Effector memory CD4-positive, alpha-beta T cell (primary cell): ENCODE measurements around the gene HTR3D.
"Not testable (repeated sequence)": the region's sequence is repeated elsewhere in the genome, so short reads cannot be mapped to it uniquely, and the experiment has no call there.

Experiments
- DNase-seq, 3 donors: peaks; one replicate each; pipeline ENCODE4 v3.0.0-alpha.2; 2020
- H3K27ac ChIP-seq: 2 replicates; pipeline ENCODE4 v1.7.0; 2013; ENCODE audit warnings: mild to moderate bottlenecking, low read length, moderate library complexity; ENCODE audit not compliant: insufficient read depth, poor library complexity, severe bottlenecking
- H3K27me3 ChIP-seq: replicated peaks from 2 replicates; pipeline ENCODE4 v1.7.0; 2013; ENCODE audit warnings: mild to moderate bottlenecking, low read length; ENCODE audit not compliant: insufficient read depth, control insufficient read depth, poor library complexity, severe bottlenecking
- H3K36me3 ChIP-seq: 2 replicates; pipeline ENCODE4 v1.7.0; 2013; ENCODE audit warnings: mild to moderate bottlenecking, low read length, moderate library complexity; ENCODE audit not compliant: control insufficient read depth, insufficient read depth
- H3K4me1 ChIP-seq: 2 replicates; pipeline ENCODE4 v1.7.0; 2013; ENCODE audit warnings: low read length, mild to moderate bottlenecking; ENCODE audit not compliant: control insufficient read depth, insufficient read depth, poor library complexity, severe bottlenecking
- H3K4me3 ChIP-seq: 2 replicates; pipeline ENCODE4 v1.7.0; 2013; ENCODE audit warnings: low read length, low read depth, mild to moderate bottlenecking; ENCODE audit not compliant: insufficient read depth, poor library complexity, severe bottlenecking
- H3K9me3 ChIP-seq: 2 replicates; pipeline ENCODE4 v1.7.0; 2013; ENCODE audit warnings: mild to moderate bottlenecking, low read length, moderate library complexity; ENCODE audit not compliant: control insufficient read depth

HTR3D gene

DNA sequence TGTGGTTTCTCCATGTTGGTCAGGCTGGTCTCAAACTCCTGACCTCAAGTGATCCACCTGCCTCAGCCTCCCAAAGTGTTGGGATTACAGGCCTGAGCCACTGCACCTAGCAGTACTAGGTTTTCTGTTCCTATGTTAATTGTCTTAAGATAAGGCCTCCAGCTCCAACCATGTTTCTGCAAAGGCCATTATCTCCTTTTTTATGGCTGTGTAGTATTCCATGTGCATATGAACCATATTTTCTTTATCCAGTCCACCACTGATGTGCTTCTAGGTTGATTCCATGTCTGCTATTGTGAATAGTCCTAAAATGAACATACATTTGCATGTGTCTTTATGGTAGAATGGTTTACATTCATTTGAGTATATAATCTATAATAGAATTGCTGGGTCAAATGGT, 31.1 kb downstream of the HTR3D start:
- Histone ChIP-seq H3K9me3 (no peaks in the 10 kb centered on the region), H3K4me3 (no peak overlapping the region), H3K27ac (no peak overlapping the region), H3K4me1 (no peaks in the 10 kb centered on the region), H3K36me3 (no peaks in the 10 kb centered on the region), H3K27me3 (no peaks in the 10 kb centered on the region)
- no peak for DNase-seq

DNA sequence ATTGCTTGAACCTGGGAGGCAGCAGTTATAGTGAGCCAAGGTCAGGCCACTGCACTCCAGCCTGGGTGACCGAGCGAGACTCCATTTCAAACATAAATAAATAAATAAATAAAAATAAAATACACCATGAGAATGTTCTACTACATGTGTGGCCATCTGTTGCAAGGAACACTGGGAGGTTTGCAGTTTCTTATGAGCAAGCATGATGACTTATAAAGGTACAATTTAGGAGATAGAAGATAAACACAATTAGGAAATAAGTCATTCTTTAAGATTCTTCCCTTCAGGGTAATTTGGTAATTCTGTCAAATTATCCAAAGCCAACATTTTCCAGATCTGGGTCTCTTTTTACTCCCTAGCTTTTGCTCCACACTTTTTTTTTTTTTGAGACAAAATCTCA, 34.7 kb downstream of the HTR3D start:
- no peak for DNase-seq
- H3K27ac ChIP-seq: no peak overlapping the region
- no peaks in the 10 kb centered on the region for H3K4me1 ChIP-seq
- H3K36me3 ChIP-seq: no peaks in the 10 kb centered on the region
- no peaks in the 10 kb centered on the region for H3K9me3 ChIP-seq
- no peaks in the 10 kb centered on the region for H3K27me3 ChIP-seq
- no peak overlapping the region for H3K4me3 ChIP-seq

DNA sequence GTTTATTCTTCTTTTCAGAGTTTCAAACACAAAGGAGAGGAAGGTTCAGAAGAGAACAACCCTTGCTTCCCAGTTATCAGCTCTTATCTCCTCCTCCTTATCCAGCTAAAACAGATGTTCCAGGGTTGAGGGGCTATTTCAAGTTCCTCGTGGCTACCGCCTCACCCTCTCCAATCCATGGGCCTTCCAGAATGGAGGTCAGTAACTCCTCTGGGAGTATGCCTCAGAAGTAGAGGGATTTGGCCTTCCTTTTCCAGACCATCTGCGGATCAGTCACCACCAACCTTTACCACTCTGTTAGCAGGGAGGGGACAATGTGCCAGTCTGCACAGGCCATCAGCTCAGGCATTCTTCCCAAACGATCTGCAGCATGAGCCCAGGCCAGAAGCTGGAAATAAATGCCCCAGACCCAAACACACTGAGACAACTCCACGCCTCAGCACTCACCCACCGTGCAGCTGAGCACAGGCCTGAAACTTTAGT, 36.1 kb downstream of the HTR3D start:
- Histone ChIP-seq H3K9me3 (no peaks in the 10 kb centered on the region), H3K27ac (no peak overlapping the region), H3K4me3 (no peak overlapping the region), H3K4me1 (no peaks in the 10 kb centered on the region), H3K36me3 (no peaks in the 10 kb centered on the region), H3K27me3 (no peaks in the 10 kb centered on the region)
- no peak for DNase-seq

DNA sequence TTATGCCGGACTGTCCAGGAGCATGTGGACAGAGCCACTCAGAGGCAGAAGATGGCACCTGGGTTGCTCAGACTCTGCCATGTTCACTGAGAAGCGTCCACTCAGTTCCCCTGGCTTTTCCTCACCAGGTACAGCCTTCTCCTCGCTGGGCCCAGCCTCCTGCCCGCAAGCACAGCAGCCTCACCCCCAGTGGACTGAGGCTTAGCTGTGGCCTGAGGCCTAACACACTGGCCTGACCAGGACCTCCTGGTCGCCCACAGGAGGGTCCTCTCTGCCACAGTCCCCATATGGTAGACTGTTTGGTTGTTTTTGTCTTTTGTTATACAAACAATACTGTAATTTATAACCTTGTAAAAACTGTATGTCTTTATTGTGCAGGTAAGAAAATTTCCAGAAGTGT, 36.8 kb downstream of the HTR3D start:
- no peak for DNase-seq
- H3K27me3 ChIP-seq: no peaks in the 10 kb centered on the region

DNA sequence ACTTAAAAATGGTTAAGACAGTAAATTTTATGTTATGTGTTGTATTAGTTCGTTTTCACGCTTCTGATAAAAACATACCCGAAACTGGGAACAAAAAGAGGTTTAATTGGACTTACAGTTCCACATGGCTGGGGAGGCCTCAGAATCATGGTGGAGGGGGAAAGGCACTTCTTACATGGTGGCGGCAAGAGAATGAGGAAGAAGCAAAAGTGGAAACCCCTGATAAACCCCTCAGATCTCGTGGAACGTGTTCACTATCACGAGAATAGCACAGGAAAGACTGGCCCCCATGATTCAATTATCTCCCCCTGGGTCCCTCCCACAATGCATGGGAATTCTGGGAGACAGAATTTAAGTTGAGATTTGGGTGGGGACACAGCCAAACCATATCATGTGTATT, 39.6 kb downstream of the HTR3D start:
- H3K36me3 ChIP-seq, H3K4me3 ChIP-seq, H3K27me3 ChIP-seq, H3K9me3 ChIP-seq, DNase-seq, H3K4me1 ChIP-seq, H3K27ac ChIP-seq: not testable (repeated sequence)

More for the DNA sequence above, 36.8 kb downstream of the HTR3D start:
- Histone ChIP-seq H3K36me3 (no peaks in the 10 kb centered on the region), H3K4me1 (no peaks in the 10 kb centered on the region), H3K4me3 (no peak overlapping the region), H3K27ac (no peak overlapping the region), H3K9me3 (no peaks in the 10 kb centered on the region)

DNA sequence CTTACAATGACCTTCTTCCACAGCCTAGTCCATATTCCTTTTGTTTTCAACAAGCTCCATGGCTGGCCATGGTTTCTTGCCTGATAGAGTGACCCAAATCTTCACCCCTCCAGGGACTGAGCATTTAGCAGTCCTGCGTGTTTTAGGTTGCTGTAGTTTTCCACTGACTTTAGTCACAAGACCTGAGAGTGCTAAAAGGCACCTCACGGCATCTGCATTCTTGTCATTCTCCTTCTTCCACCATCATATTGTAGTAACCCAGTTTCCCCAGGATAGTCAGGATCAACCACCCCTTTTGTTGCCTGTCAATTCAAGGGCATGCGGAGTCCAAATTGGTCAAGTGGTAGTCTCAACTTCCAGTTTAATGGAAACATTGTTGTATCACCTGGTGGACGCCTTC, 42.1 kb downstream of the HTR3D start:
- DNase-seq: no peak
- no peak overlapping the region for H3K27ac ChIP-seq
- no peaks in the 10 kb centered on the region for H3K36me3 ChIP-seq
- H3K4me3 ChIP-seq: no peak overlapping the region
- H3K9me3 ChIP-seq: no peaks in the 10 kb centered on the region
- H3K4me1 ChIP-seq: no peaks in the 10 kb centered on the region
- H3K27me3 ChIP-seq: no peaks in the 10 kb centered on the region

DNA sequence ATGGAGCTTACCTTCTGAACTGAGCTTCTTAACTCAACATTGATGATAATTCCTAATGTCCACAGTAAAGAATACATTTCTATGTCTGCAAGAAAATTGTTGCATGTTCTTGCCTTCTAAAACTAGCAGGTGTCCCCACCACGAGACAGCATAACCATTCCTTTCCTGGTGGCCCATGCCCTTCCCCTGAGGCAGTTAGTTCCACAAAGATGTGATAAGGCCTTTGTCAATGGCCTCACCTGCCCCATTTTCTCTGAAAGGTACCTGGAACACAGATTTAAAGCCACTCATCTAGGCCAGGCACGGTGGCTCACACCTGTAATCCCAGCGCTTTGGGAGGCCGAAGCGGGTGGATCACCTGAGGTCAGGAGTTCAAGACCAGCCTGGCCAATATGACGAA, 44.4 kb downstream of the HTR3D start:
- no peak for DNase-seq
- no peak overlapping the region for H3K27ac ChIP-seq
- no peaks in the 10 kb centered on the region for H3K9me3 ChIP-seq
- no peaks in the 10 kb centered on the region for H3K4me1 ChIP-seq
- no peaks in the 10 kb centered on the region for H3K36me3 ChIP-seq
- no peaks in the 10 kb centered on the region for H3K27me3 ChIP-seq
- H3K4me3 ChIP-seq: no peak overlapping the region

DNA sequence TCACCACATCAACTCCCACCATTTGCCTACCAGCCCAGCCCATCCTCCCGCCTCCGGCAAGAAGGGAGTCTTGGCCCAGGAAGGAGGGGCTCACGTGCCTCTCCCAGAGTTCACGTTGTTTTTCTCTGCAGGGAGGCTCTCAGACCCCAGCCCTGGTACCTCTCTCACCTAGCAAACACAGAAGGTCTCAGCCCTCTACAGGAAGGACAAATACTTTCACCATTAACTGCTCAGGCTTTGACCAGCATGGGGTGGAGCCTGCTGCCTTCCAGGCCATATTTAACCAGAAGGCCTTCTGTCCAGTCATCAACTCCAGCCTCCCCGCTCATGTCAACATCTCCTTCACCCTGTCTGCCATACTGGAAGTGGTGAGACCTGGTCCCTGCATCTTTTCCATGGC, 46.3 kb downstream of the HTR3D start:
- no peak overlapping the region for H3K27ac ChIP-seq
- H3K4me1 ChIP-seq: no peaks in the 10 kb centered on the region
- no peaks in the 10 kb centered on the region for H3K27me3 ChIP-seq
- no peaks in the 10 kb centered on the region for H3K36me3 ChIP-seq
- no peak for DNase-seq
- H3K9me3 ChIP-seq: no peaks in the 10 kb centered on the region
- no peak overlapping the region for H3K4me3 ChIP-seq

DNA sequence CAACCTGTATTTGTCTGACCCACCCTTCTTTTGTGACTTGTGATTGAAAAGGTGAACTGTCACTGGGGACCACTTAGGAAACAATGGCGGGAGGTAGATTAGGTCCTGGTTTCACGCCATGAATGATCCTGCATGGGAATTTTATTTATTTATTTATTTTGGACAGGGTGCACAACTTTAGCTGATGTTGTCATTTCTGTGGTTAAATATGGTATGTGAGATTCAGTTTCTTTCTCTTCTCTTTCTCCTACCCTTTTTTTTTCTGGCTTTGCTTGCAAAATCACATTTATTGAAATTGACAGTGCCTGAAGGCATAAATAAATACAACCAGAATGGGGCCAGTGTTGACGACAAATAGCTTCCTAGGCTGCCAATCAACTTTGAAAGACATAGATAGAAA, 47.3 kb downstream of the HTR3D start:
- Histone ChIP-seq H3K36me3 (no peaks in the 10 kb centered on the region), H3K4me3 (no peak overlapping the region), H3K27me3 (no peaks in the 10 kb centered on the region), H3K4me1 (no peaks in the 10 kb centered on the region), H3K9me3 (no peaks in the 10 kb centered on the region), H3K27ac (no peak overlapping the region)
- no peak for DNase-seq

DNA sequence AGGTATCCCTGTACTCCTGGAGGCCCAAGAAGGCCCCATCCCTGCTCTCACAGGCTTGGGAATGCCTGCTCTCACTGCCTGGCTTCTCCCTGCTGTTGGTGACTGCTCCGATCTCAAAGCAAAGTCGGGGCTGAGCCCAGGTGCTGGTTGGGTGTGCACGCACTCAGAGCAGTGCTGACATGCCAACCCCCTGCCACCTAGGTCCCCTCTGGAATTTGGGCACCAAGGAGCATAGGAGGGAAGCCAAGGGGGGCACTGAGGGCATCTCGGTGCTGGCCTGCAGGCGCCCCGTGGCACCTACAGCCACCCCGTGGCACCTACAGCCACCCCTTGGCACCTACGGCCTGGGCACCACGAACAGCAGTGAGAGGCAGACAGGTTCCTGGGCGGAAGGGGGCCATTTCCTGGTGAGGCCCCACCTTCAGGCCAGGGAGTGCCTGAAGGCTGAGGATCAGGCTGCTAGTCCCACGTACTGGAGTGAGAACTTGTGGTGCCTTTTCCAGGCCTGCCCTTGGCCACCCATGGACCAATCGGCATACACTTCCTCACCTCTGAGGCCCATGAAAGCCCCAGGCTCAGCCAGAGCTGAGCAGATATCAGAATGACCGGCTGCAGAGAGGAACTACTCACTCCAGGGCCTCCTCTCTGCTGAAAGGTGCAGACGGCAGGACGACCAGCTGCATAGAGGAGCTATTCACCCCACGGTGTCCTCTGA, 49.7 kb downstream of the HTR3D start:
- Histone ChIP-seq H3K27ac (no peak overlapping the region), H3K27me3 (no peaks in the 10 kb centered on the region)

More for the DNA sequence above, 49.7 kb downstream of the HTR3D start:
- Histone ChIP-seq H3K4me1 (no peaks in the 10 kb centered on the region), H3K4me3 (no peak overlapping the region), H3K9me3 (no peaks in the 10 kb centered on the region), H3K36me3 (no peaks in the 10 kb centered on the region)
- DNase-seq: no peak
